Psoas muscle (tissue), 8 donors: ENCODE results near the gene RETREG2. TPM values are rescaled to one million over a fixed set of nuclear protein-coding genes. Genes with fewer than 3 reads are reported as not detected.

ENCODE experiments used
- ATAC-seq, 4 donors: fragments of 200-7000 bp; cut with Tn5 transposase; one replicate each; pipeline ENCODE4 v1.9.1; 2020; ENCODE audit warnings: moderate library complexity in 3 of 4, mild to moderate bottlenecking in 2 of 4
- DNase-seq, 2 donors: peaks; one replicate each; pipeline ENCODE4 v3.0.0-alpha.2; 2020
- H3K27ac ChIP-seq: fragments of 200-600 bp; one replicate; pipeline ENCODE4 v1.8.0; 2022
- H3K27me3 ChIP-seq, 3 donors: fragments of 200-600 bp in 1 of 3; one replicate each; pipeline versions ENCODE4 v1.6.1 to v1.8.0; 2013 to 2022; ENCODE audit warnings: low read length in 2 of 3, mild to moderate bottlenecking in 2 of 3, moderate library complexity in 1 of 3; ENCODE audit not compliant: insufficient read depth in 3 of 3
- H3K36me3 ChIP-seq, 2 donors: fragments of 200-600 bp in 1 of 2; one replicate each; pipeline versions ENCODE4 v1.6.1 to v1.8.0; 2013 to 2022; ENCODE audit warnings: low read depth in 1 of 2, mild to moderate bottlenecking in 1 of 2, moderate library complexity in 1 of 2; ENCODE audit not compliant: insufficient read depth in 1 of 2
- H3K4me1 ChIP-seq: fragments of 200-600 bp; one replicate; pipeline ENCODE4 v1.8.0; 2022
- H3K4me3 ChIP-seq: fragments of 200-600 bp; one replicate; pipeline ENCODE4 v1.8.0; 2022; ENCODE audit warnings: mild to moderate bottlenecking
- H3K9me3 ChIP-seq: fragments of 200-600 bp; one replicate; pipeline ENCODE4 v1.8.0; 2022
- WGBS, 3 donors: extraction: QIAGEN DNeasy Blood & Tissue Kit; methylation state at CpG; one replicate each; pipeline versions ENCODE4 v1.1.6 to v1.1.7; 2013; 5-methylcytosine and 5-hydroxymethylcytosine counted together
- intact Hi-C, 2 donors: fragments of 100-400 bp; cut with DNase I; formaldehyde crosslinking; loops; one replicate each; pipeline versions ENCODE4 v1.11.0 to v1.14.2; 2022
- polyA plus RNA-seq, 3 donors: library from polyadenylated mRNA; stranded (reverse); fragments of 200-250 nt; gene quantifications; one replicate each; pipeline ENCODE4 v1.2.3, GENCODE V29; 2013
- total RNA-seq, 4 donors: library from RNA; stranded (reverse); fragmentation: NEBNext Ultra II Directional in 2 of 4; extraction: Animal tissue kit (Norgen Biotek cat#: 25700) in 2 of 4; gene quantifications; one replicate each; pipeline versions ENCODE4 v1.2.1 to v1.2.4, GENCODE V29; 2021 to 2023
- TF ChIP-seq, protein P1 (sequence below): fragments of 200-600 bp; IDR thresholded peaks from one replicate; pipeline ENCODE4 v1.8.0; 2022; ENCODE audit warnings: antibody characterized with exemption
- donor health status: healthy with polysubstance abuse.
- donor health status: DM: no; HTN: no; CAD: no; lungs with moderate emphysema.
- donor health status: Bipolar disorder and iron deficiency.
- donor health status: healthy.
- donor health status: DM: yes; HTN: yes; CAD: no.
- donor health status: DM: no; HTN: no; CAD: no.
- donor health status: DM: no; HTN: no; CAD: no.
- donor health status: DM: yes; HTN: yes; CAD: no.

Gene RETREG2
- total and polyA plus RNA-seq, 7 donors: 28.1 to 71.4 (median 38.1) TPM

- Histone ChIP-seq H3K27me3 (no peaks in the 10 kb centered on the region), H3K4me3 (no peak overlapping the region), H3K27ac (no peak overlapping the region), H3K36me3 (no peaks in the 10 kb centered on the region), H3K9me3 (no peaks in the 10 kb centered on the region), H3K4me1 (no peaks in the 10 kb centered on the region)
- WGBS, 3 donors: 84 to 89% (median 85%) methylated on average over 4 of the region's 4 CpGs
- TF ChIP-seq, protein P1, sequence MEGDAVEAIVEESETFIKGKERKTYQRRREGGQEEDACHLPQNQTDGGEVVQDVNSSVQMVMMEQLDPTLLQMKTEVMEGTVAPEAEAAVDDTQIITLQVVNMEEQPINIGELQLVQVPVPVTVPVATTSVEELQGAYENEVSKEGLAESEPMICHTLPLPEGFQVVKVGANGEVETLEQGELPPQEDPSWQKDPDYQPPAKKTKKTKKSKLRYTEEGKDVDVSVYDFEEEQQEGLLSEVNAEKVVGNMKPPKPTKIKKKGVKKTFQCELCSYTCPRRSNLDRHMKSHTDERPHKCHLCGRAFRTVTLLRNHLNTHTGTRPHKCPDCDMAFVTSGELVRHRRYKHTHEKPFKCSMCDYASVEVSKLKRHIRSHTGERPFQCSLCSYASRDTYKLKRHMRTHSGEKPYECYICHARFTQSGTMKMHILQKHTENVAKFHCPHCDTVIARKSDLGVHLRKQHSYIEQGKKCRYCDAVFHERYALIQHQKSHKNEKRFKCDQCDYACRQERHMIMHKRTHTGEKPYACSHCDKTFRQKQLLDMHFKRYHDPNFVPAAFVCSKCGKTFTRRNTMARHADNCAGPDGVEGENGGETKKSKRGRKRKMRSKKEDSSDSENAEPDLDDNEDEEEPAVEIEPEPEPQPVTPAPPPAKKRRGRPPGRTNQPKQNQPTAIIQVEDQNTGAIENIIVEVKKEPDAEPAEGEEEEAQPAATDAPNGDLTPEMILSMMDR: no peak
- no peak for ATAC-seq
- DNase-seq: no peak
- intact Hi-C loops: no loop called here
These were observed 46.3 kb upstream of the RETREG2 start for GRCh38 chr2:219131744-219132143.

DNA sequence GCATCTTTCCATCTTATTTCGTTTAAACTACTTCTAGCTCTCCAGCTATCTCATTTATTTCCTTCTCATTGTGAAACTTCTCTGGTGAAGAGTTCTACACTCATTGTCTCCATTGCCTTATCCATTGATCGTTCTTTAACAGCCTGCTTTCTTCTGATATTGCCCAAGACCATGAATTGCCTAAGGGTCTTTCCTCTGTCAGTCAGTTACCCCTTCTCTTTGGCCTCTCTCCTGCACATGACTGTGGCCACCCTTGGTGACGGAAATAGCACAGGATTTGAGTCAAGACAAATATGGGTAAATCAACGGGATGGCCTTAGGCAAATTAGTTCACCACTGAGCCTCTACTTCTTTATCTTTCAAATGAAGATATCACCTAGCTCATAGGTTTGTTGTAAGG lies 44.1 kb upstream of the RETREG2 start:
- DNase-seq: no peak
- intact Hi-C loops: no loop called here
- H3K36me3 ChIP-seq: peaks cover 0 to 8% of the 10 kb centered on the region in 2 donors
- WGBS, 3 donors: 92 to 95% (median 94%) methylated on average over 4 of the region's 4 CpGs
- no peak overlapping the region for H3K27ac ChIP-seq
- H3K4me1 ChIP-seq: no peaks in the 10 kb centered on the region
- no peaks in the 10 kb centered on the region for H3K9me3 ChIP-seq
- no peak overlapping the region for H3K4me3 ChIP-seq
- TF ChIP-seq, protein P1: no peak
- no peaks in the 10 kb centered on the region for H3K27me3 ChIP-seq
- ATAC-seq: no peak

DNA sequence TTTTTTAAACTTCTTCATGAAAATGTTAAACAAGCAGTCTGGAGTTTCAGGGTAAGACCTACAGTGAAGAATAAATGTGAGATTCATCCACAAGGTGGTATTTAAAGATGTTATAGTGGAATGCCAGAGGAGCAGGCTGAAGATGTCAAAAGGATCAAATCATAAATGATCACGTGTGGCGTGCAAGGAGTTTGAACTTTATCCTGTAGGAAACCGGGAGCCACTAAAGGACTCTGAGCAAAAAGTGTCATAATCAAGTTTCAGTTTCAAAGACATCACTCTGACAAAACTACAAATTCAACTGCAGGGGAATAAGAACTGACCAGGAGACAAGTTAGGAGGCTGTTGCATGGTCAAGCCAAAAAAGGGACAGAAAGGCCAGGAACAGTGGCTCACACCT lies 37.4 kb upstream of the RETREG2 start:
- no peak for DNase-seq
- Histone ChIP-seq H3K27ac (no peak overlapping the region), H3K4me3 (no peak overlapping the region), H3K4me1 (no peaks in the 10 kb centered on the region), H3K9me3 (no peaks in the 10 kb centered on the region), H3K27me3 (peaks cover 0 to 3% (median 0%) of the 10 kb centered on the region in 3 donors), H3K36me3 (peaks cover 9 to 51% of the 10 kb centered on the region in 2 donors)
- TF ChIP-seq, protein P1: no peak
- 95 to 100% (median 98%) methylated on average over 3 of the region's 3 CpGs for WGBS, 3 donors
- intact Hi-C loops: no loop called here
- ATAC-seq: no peak

DNA sequence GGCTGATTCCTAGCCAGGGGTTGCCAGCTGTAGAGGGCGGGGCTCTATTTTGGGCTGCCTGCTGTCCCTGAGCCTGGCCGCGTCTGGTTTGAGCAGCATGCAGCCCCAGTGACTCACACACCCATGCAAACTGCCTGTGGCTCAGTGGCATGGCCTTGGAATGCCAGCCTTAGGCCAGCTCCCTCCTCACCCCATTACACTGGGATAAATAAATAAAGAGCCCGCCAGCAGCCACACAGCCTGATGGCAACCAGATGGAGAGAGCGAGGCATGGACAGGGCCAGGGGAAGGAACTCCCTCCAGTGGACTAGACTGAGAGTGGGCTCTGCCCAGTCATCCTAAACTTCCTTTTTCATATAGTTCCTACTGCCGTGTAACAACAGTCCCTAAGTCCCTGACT lies 35.7 kb upstream of the RETREG2 start:
- peaks cover 18 to 67% of the 10 kb centered on the region in 2 donors for H3K36me3 ChIP-seq
- H3K4me1 ChIP-seq: no peaks in the 10 kb centered on the region
- no peak overlapping the region for H3K27ac ChIP-seq
- 68 to 89% (median 77%) methylated on average over 6 of the region's 6 CpGs for WGBS, 3 donors
- TF ChIP-seq, protein P1: no peak
- intact Hi-C loops: no loop called here
- peak; percentile 60 to 66 for DNase-seq
- H3K4me3 ChIP-seq: no peak overlapping the region
- H3K27me3 ChIP-seq: peaks cover 0 to 3% (median 0%) of the 10 kb centered on the region in 3 donors
- no peaks in the 10 kb centered on the region for H3K9me3 ChIP-seq
- peak; percentile 91 to 99 (median 98) for ATAC-seq

DNA sequence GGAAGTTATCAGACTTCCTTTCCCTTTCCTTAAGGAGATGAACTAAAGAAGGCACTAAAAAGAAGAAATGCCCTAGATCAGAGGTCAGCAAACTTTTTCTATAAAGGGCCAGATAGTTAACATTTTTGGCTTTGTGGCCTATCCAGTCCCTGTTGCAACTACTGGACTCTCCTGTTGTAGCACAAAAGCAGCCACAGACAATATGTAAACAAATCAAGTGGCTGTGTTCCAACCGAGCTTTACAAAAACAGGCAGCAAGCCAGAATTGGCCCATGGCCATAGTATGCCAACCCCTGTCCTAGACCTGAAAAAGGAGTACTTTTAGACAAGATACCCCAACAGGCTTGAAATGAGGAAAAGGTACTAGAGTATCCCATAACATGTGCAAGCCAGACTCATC lies 28.4 kb upstream of the RETREG2 start:
- 16 to 24% (median 20%) methylated on average over 1 of the region's 1 CpG for WGBS, 3 donors
- TF ChIP-seq, protein P1: no peak
- ATAC-seq: no peak
- intact Hi-C loops: loop anchor here in 1 of 2 donors (5.0 kb wide), 1 partner anchor 122 kb away; no protein-coding TSS in a partner anchor
- Histone ChIP-seq H3K4me3 (no peak overlapping the region), H3K9me3 (no peaks in the 10 kb centered on the region), H3K27me3 (no peaks in the 10 kb centered on the region), H3K36me3 (peaks cover 11 to 80% of the 10 kb centered on the region in 2 donors), H3K4me1 (no peaks in the 10 kb centered on the region), H3K27ac (no peak overlapping the region)
- DNase-seq: no peak
